A204.1 (cell line): ENCODE data around the gene NLRC3.
"Not testable (repeated sequence)": the region's sequence is repeated elsewhere in the genome, so short reads cannot be mapped to it uniquely, and the experiment has no call there.

Source experiments
- FAIRE-seq: peaks from 2 replicates; lab custom pipeline; 2012; peaks lifted over from hg19 to GRCh38; lab: Jason Lieb, UNC

The NLRC3 gene

GRCh38 chr16:3577302-3577752, at the start of gene NLRC3:
Gene NLRC3, minus strand, starts transcription at chr16:3577403. Its CDS starts 12,367 bp downstream, at chr16:3565036.
- FAIRE-seq = no peak

- peak; percentile 65 for FAIRE-seq
These were observed 48.9 kb upstream of the NLRC3 start for GRCh38 chr16:3625911-3626732.

- no peak for FAIRE-seq
These were observed 48.1 kb upstream of the NLRC3 start for GRCh38 chr16:3625331-3625730.

GRCh38 chr16:3623642-3624041, 46.4 kb upstream of the NLRC3 start:
- FAIRE-seq = no peak

GRCh38 chr16:3618769-3619141, 41.6 kb upstream of the NLRC3 start:
- FAIRE-seq = no peak

GRCh38 chr16:3612510-3613466, 35.6 kb upstream of the NLRC3 start:
- FAIRE-seq = no peak

- no peak for FAIRE-seq
These were observed 34.2 kb upstream of the NLRC3 start, which contains the start of gene SLX4 for GRCh38 chr16:3611146-3611975. Gene SLX4, minus strand, starts transcription at chr16:3611606. Its CDS starts 2,642 bp downstream, at chr16:3608964.

GRCh38 chr16:3610698-3611145, 33.5 kb upstream of the NLRC3 start:
- no peak for FAIRE-seq

GRCh38 chr16:3609895-3610697, 32.9 kb upstream of the NLRC3 start:
- FAIRE-seq = no peak

- FAIRE-seq = not testable (repeated sequence)
These were observed 31.8 kb upstream of the NLRC3 start for GRCh38 chr16:3608976-3609375.

- no peak for FAIRE-seq
These were observed 30.9 kb upstream of the NLRC3 start for GRCh38 chr16:3608069-3608468.

- FAIRE-seq = no peak
These were observed 30.4 kb upstream of the NLRC3 start for GRCh38 chr16:3607634-3608033.

GRCh38 chr16:3607161-3607560, 30.0 kb upstream of the NLRC3 start:
- no peak for FAIRE-seq

GRCh38 chr16:3606441-3606840, 29.2 kb upstream of the NLRC3 start:
- FAIRE-seq = no peak

GRCh38 chr16:3602320-3602653, 25.1 kb upstream of the NLRC3 start:
- FAIRE-seq = no peak

- FAIRE-seq = no peak
These were observed 24.6 kb upstream of the NLRC3 start for GRCh38 chr16:3601614-3602319.

- no peak for FAIRE-seq
These were observed 22.7 kb upstream of the NLRC3 start for GRCh38 chr16:3599922-3600321.

GRCh38 chr16:3599121-3599520, 21.9 kb upstream of the NLRC3 start:
- no peak for FAIRE-seq

GRCh38 chr16:3598236-3598635, 21.0 kb upstream of the NLRC3 start:
- FAIRE-seq = no peak

GRCh38 chr16:3597676-3598075, 20.5 kb upstream of the NLRC3 start:
- no peak for FAIRE-seq

GRCh38 chr16:3597226-3597625, 20.0 kb upstream of the NLRC3 start:
- FAIRE-seq = no peak
